GM12872 (cell line): ENCODE measurements around the gene SLC27A2.

ENCODE experiments used
- CTCF ChIP-seq: IDR thresholded peaks from 3 replicates; pipeline ENCODE4 v1.5.1; 2011; ENCODE audit warnings: low read depth, mild to moderate bottlenecking, low read length, moderate library complexity; ENCODE audit not compliant: insufficient read depth

Gene SLC27A2

GRCh38 chr15:50244959-50245624, 63.1 kb downstream of the SLC27A2 start:
- TF ChIP-seq CTCF: no peak

- TF ChIP-seq CTCF: no peak
Measured at GRCh38 chr15:50246631-50247030, 64.6 kb downstream of the SLC27A2 start.

GRCh38 chr15:50247819-50248655, 66.0 kb downstream of the SLC27A2 start:
- TF ChIP-seq CTCF: no peak

GRCh38 chr15:50248994-50249582, 67.1 kb downstream of the SLC27A2 start:
- TF ChIP-seq CTCF: no peak

GRCh38 chr15:50249704-50250103, 67.7 kb downstream of the SLC27A2 start:
- no peak for TF ChIP-seq CTCF

GRCh38 chr15:50250760-50251394, 68.9 kb downstream of the SLC27A2 start:
- no peak for TF ChIP-seq CTCF

GRCh38 chr15:50251638-50252182, 69.7 kb downstream of the SLC27A2 start:
- TF ChIP-seq CTCF: no peak
